ENCODE measurements around the gene ANO1. TPM values are rescaled to one million over a fixed set of nuclear protein-coding genes. Genes with fewer than 3 reads are reported as not detected.

Gene ANO1
- total and polyA plus RNA-seq, 2 of the 8 experiments (the other 6 are each of a cell fraction or from before 2014, with no cell fraction given) = 4.7 to 5.0 TPM

GRCh38 chr11:70203751-70204465 is 125.8 kb downstream of the ANO1 start:
- H4K8ac ChIP-seq (ENCODE audit: extremely low read depth, insufficient read depth, low read length) = peak overlapping the region; percentile 91
- TF ChIP-seq CTCF (IDR thresholded peaks at IDR 0.05; ENCODE audit: control extremely low read depth in 1 of 3, insufficient read depth in 1 of 3, low read depth in 1 of 3, low read length in 3 of 3) (no peak), CTBP2 (IDR thresholded peaks at IDR 0.05; ENCODE audit: borderline replicate concordance, insufficient read depth, insufficient read length, low read length) (no peak), POLR2AphosphoS5 (IDR thresholded peaks at IDR 0.05; ENCODE audit: low read depth, low read length) (0 out of 2 replicates have a peak, but pooled peaks have one; percentile 52), ATF2 (IDR thresholded peaks at IDR 0.05; ENCODE audit: low read length) (0 out of 2 replicates have a peak, but pooled peaks have one; percentile 36), JUND (IDR thresholded peaks at IDR 0.05; ENCODE audit: low read length) (peak; percentile 72; the same call in 1 of the 2 replicates), BACH1 (IDR thresholded peaks at IDR 0.05; ENCODE audit: low read length) (peak; percentile 77)

More at GRCh38 chr11:70203751-70204465, 125.8 kb downstream of the ANO1 start:
- FAIRE-seq = no peak
- Histone ChIP-seq H3K23me2 (ENCODE audit: low read depth, low read length) (peaks cover 10% of the 10 kb centered on the region), H2BK15ac (ENCODE audit: low read length) (no peak overlapping the region), H2BK20ac (ENCODE audit: low read length) (no peak overlapping the region), H3K56ac (replicated peaks; ENCODE audit: insufficient read length, low read depth, low read length) (peak overlapping the region; percentile 80), H2AFZ (ENCODE audit: low read length) (no peak overlapping the region), H4K5ac (ENCODE audit: insufficient read length, low read depth, low read length) (no peak overlapping the region), H2BK12ac (ENCODE audit: low read depth, low read length) (0 out of 2 replicates have a peak overlapping the region, but pooled peaks have one; percentile 32), H3K4ac (replicated peaks; ENCODE audit: insufficient read length, low read depth, low read length) (peak overlapping the region; percentile 36), H3K18ac (ENCODE audit: extremely low read depth, low read length) (peak overlapping the region; percentile 96; the same call in 1 of the 2 replicates), H3K27me3 (replicated peaks in 1 of 4; ENCODE audit: control insufficient read depth in 3 of 4, extremely low read depth in 1 of 4, insufficient read depth in 3 of 4, low read length in 3 of 4) (no peaks in the 10 kb centered on the region), H3K4me3 (ENCODE audit: extremely low read depth in 1 of 4, insufficient read depth in 2 of 4, low read depth in 3 of 4, low read length in 4 of 4) (peak overlapping the region; percentile 86 to 90 (median 86)), H3K9me3 (ENCODE audit: insufficient read depth in 2 of 2, low read depth in 1 of 2, low read length in 1 of 2) (no peaks in the 10 kb centered on the region), H3K79me2 (ENCODE audit: control insufficient read depth in 1 of 2, insufficient read depth in 2 of 2, low read length in 2 of 2) (peaks cover 9 to 39% of the 10 kb centered on the region in 2 experiments), H3K4me2 (ENCODE audit: insufficient read depth in 1 of 2, low read depth in 2 of 2, low read length in 2 of 2) (peak overlapping the region; percentile 70 to 89), H3K79me1 (ENCODE audit: low read depth, low read length) (peaks cover 6% of the 10 kb centered on the region; the same call in 1 of the 2 replicates), H3K36me3 (ENCODE audit: control insufficient read depth in 2 of 4, insufficient read depth in 4 of 4, low read length in 3 of 4) (peaks cover 10 to 21% (median 15%) of the 10 kb centered on the region in 4 experiments), H3K27ac (ENCODE audit: low read depth, low read length) (peak overlapping the region; percentile 74), H3K4me1 (replicated peaks in 1 of 4; ENCODE audit: control insufficient read depth in 3 of 4, insufficient read depth in 4 of 4, low read length in 3 of 4) (peaks cover 7 to 17% (median 9%) of the 10 kb centered on the region in 4 experiments), H3K23ac (ENCODE audit: insufficient read length) (no peak overlapping the region), H3K9ac (replicated peaks in 1 of 4; ENCODE audit: extremely low read depth in 1 of 4, low read depth in 3 of 4, low read length in 3 of 4) (peak overlapping the region; percentile 59 to 93 (median 90)), H2BK120ac (replicated peaks; ENCODE audit: low read depth, low read length) (no peak overlapping the region), H2BK5ac (ENCODE audit: low read depth, low read length) (peak overlapping the region; percentile 97), H3K14ac (ENCODE audit: insufficient read length) (no peak overlapping the region), H2AK5ac (ENCODE audit: low read depth, low read length) (no peak overlapping the region; the same call in 1 of the 2 replicates), H4K20me1 (replicated peaks in 1 of 2; ENCODE audit: control insufficient read depth in 1 of 2, insufficient read depth in 2 of 2, low read length in 2 of 2) (peaks cover 21 to 29% of the 10 kb centered on the region in 2 experiments), H4K91ac (replicated peaks; ENCODE audit: insufficient read length, low read length) (peak overlapping the region; percentile 15)
- DNase-seq (ENCODE audit: low read depth in 1 of 2, low spot score in 2 of 2) = no peak
- CTCF ChIA-PET (ENCODE audit: partially characterized antibody) = interaction anchor here (0.5 to 3.5 kb wide), 7 partner anchors 8 to 422 kb away, joined by 3 to 11 read pairs (median 3); no protein-coding TSS in a partner anchor
- POLR2A ChIA-PET (ENCODE audit: partially characterized antibody) = interaction anchor here (0.6 to 3.5 kb wide), 9 partner anchors 9 to 256 kb away, joined by 3 to 22 read pairs (median 3); no protein-coding TSS in a partner anchor
- 28% methylated on average over 21 of the region's 30 CpGs; no CpG with 5 or more reads in 1 of the 2 experiments for WGBS, 2 experiments (ENCODE audit: extremely low coverage in 1 of 2, insufficient coverage in 1 of 2, insufficient read length in 1 of 2, insufficient replicate concordance in 2 of 2, low coverage in 1 of 2, low lambda C conversion rate in 2 of 2, missing lambda C conversion rate in 1 of 2)
